HEK293T (cell line): Measurements from ENCODE around the gene MACROH2A1.

Experiments
- CTCF ChIA-PET: fragments of 350-600 bp; formaldehyde crosslinking; extraction: SDS; loops from one replicate; lab custom pipeline; 2021; ENCODE audit warnings: antibody characterized with exemption, inconsistent platforms; lab: Yijun Ruan, JAX
- POLR2A ChIA-PET: fragments of 350-600 bp; formaldehyde crosslinking; extraction: SDS; loops from one replicate; lab custom pipeline; 2020; ENCODE audit warnings: antibody characterized with exemption, inconsistent platforms; lab: Yijun Ruan, JAX
- DNase-seq: peaks from one replicate; pipeline ENCODE4 v3.0.0; 2012; ENCODE audit warnings: mixed read lengths; ENCODE audit errors: extremely low spot score
- ARNT ChIP-seq: fragments of 450-650 bp; IDR thresholded peaks from 2 replicates; pipeline ENCODE4 v1.6.1; 2017; ENCODE audit warnings: mild to moderate bottlenecking
- BHLHE40 ChIP-seq: fragments of 450-650 bp; IDR thresholded peaks from 2 replicates; pipeline ENCODE4 v1.6.1; 2016; ENCODE audit warnings: mild to moderate bottlenecking, moderate library complexity, borderline replicate concordance
- CTBP1 ChIP-seq: fragments of 450-650 bp; IDR thresholded peaks from 2 replicates; pipeline ENCODE4 v1.6.1; 2016; ENCODE audit warnings: borderline replicate concordance
- ELF4 ChIP-seq: fragments of 450-650 bp; IDR thresholded peaks from 2 replicates; pipeline ENCODE4 v1.6.1; 2017; ENCODE audit warnings: antibody characterized with exemption
- FOXA1 ChIP-seq: fragments of 450-650 bp; IDR thresholded peaks from 2 replicates; pipeline ENCODE4 v1.6.1; 2016; ENCODE audit warnings: mild to moderate bottlenecking
- FOXK2 ChIP-seq: fragments of 450-650 bp; IDR thresholded peaks from 2 replicates; pipeline ENCODE4 v1.6.1; 2016; ENCODE audit warnings: mild to moderate bottlenecking
- FOXM1 ChIP-seq: fragments of 450-650 bp; IDR thresholded peaks from 2 replicates; pipeline ENCODE4 v1.6.1; 2017; ENCODE audit warnings: mild to moderate bottlenecking, borderline replicate concordance
- HDGF ChIP-seq: fragments of 450-650 bp; IDR thresholded peaks from 2 replicates; pipeline ENCODE4 v1.6.1; 2017; ENCODE audit warnings: antibody characterized with exemption, borderline replicate concordance
- L3MBTL2 ChIP-seq: fragments of 450-650 bp; conservative IDR thresholded peaks from 2 replicates; pipeline ENCODE4 v1.6.1; 2016; ENCODE audit warnings: mild to moderate bottlenecking
- LEF1 ChIP-seq: fragments of 450-650 bp; IDR thresholded peaks from 2 replicates; pipeline ENCODE4 v1.6.1; 2017; ENCODE audit warnings: mild to moderate bottlenecking, borderline replicate concordance
- NFRKB ChIP-seq: fragments of 450-650 bp; IDR thresholded peaks from 2 replicates; pipeline ENCODE4 v1.6.1; 2016; ENCODE audit warnings: mild to moderate bottlenecking, moderate library complexity
- SP1 ChIP-seq: fragments of 450-650 bp; IDR thresholded peaks from 2 replicates; pipeline ENCODE4 v1.6.1; 2017
- SUZ12 ChIP-seq: fragments of 450-650 bp; IDR thresholded peaks from 2 replicates; pipeline ENCODE4 v1.6.1; 2016; ENCODE audit warnings: mild to moderate bottlenecking
- TARDBP ChIP-seq: fragments of 450-650 bp; IDR thresholded peaks from 2 replicates; pipeline ENCODE4 v1.6.1; 2016
- ZNF384 ChIP-seq: fragments of 450-650 bp; IDR thresholded peaks from 2 replicates; pipeline ENCODE4 v1.6.1; 2016
- TF ChIP-seq, protein P1 (sequence below): fragments of 450-650 bp; IDR thresholded peaks from 2 replicates; pipeline ENCODE4 v1.6.1; 2016

The MACROH2A1 gene

DNA sequence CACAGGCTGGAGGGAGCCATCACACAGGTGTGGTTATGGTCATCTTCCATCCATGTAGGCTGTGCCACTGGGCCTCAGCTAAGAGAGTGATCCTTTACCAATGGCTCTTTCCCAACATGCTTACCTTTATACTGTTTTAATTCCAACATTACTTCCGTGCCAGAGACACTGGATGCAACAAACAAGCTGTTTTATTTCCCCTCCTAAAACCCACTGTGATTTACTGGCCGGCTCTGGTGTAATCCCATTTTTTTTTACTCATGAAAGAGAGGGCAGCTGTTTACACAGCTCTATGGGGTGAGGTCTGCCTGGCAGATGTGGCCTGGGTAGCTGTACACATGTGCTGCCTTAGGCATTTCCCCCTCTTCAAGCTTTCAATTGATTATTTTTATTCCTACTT, 58.5 kb downstream of the MACROH2A1 start:
- CTCF ChIA-PET: interaction anchor here (0.6 kb wide), 1 partner anchor 374 kb away, joined by 3 read pairs; no protein-coding TSS in a partner anchor
- POLR2A ChIA-PET: no interaction called here
- DNase-seq: no peak
- TF ChIP-seq ZNF384 (no peak), FOXK2 (no peak), CTBP1 (no peak), HDGF (no peak), ELF4 (no peak), FOXA1 (no peak)
- TF ChIP-seq, protein P1, sequence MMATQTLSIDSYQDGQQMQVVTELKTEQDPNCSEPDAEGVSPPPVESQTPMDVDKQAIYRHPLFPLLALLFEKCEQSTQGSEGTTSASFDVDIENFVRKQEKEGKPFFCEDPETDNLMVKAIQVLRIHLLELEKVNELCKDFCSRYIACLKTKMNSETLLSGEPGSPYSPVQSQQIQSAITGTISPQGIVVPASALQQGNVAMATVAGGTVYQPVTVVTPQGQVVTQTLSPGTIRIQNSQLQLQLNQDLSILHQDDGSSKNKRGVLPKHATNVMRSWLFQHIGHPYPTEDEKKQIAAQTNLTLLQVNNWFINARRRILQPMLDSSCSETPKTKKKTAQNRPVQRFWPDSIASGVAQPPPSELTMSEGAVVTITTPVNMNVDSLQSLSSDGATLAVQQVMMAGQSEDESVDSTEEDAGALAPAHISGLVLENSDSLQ: no peak

DNA sequence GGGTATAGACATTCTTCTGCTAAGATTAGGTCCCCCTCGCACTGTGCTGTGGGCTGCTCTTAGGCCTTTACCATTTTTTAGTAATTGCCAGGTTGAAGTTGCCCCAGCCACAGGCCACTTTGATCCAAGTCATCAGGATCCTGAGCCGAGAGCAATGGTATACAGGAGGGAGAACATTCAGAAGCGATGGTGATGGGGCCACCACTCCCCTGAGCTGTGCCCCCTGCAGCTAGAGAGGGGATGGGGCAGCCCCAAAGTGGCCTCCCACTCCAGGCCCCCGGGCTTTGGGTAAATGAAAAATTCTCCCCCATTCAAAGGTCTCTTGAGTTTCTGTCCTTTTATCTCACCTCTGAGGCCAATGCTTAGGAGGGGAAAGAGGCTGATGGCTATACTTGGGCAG, 59.4 kb downstream of the MACROH2A1 start:
- TF ChIP-seq NFRKB (no peak), ARNT (no peak), ELF4 (no peak), CTBP1 (no peak), SUZ12 (no peak), HDGF (no peak), LEF1 (no peak), FOXM1 (no peak), L3MBTL2 (no peak), FOXA1 (no peak)
- TF ChIP-seq, protein P1: no peak
- DNase-seq: no peak
- POLR2A ChIA-PET: no interaction called here
- CTCF ChIA-PET: interaction anchor here (0.6 kb wide), 1 partner anchor 486 kb away, joined by 4 read pairs; no protein-coding TSS in a partner anchor

DNA sequence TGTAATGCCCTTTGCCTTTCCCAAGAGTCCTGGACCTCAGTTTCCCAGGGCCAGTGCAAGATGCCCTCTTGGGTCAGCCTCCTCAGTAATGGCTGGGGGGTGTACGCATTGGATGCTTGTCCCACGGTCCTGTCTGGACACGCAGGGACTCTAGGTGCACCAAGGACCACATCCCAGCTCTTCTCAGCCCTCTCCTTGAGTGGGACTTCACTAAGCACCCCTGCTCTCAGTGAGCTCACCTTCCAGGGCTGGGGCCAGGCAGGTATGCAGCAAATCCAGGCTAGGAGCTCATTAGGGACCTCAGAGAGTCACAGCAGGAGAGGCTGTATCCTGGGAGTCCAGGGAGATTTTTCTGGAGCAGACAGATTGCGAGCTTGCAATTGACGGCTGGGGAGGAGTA, 59.8 kb downstream of the MACROH2A1 start:
- POLR2A ChIA-PET: no interaction called here
- no peak for DNase-seq
- TF ChIP-seq, protein P1: no peak
- no peak for TF ChIP-seq NFRKB
- no peak for TF ChIP-seq CTBP1
- no peak for TF ChIP-seq FOXA1
- TF ChIP-seq FOXM1: no peak
- CTCF ChIA-PET: no interaction called here

DNA sequence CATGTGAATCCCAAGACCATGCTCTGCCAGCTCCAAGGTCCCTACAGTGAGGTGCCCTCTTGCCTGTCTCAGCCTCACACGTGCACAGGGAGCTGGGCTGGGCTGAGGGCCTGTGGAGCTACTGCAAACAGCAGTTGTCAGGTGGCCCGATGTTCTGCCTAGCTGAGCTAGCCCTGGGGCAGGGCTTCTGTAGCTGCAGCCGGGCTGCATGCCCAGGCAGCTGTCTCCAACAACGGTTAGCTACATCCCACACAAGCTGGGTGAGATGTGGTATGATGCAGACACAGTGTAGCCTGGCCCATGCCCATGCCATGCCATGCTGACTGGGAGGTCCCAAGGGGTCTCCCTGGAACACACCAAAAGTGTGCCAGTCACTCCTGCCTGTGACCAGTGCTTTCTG, 62.0 kb downstream of the MACROH2A1 start:
- POLR2A ChIA-PET: no interaction called here
- CTCF ChIA-PET: interaction anchor here (0.6 kb wide), 1 partner anchor 23 kb away, joined by 5 read pairs; no protein-coding TSS in a partner anchor
- no peak for DNase-seq
- TF ChIP-seq LEF1 (no peak), SUZ12 (no peak), ZNF384 (no peak), FOXK2 (no peak), FOXM1 (no peak), L3MBTL2 (no peak), SP1 (no peak), TARDBP (no peak), BHLHE40 (no peak), HDGF (no peak), NFRKB (no peak)

DNA sequence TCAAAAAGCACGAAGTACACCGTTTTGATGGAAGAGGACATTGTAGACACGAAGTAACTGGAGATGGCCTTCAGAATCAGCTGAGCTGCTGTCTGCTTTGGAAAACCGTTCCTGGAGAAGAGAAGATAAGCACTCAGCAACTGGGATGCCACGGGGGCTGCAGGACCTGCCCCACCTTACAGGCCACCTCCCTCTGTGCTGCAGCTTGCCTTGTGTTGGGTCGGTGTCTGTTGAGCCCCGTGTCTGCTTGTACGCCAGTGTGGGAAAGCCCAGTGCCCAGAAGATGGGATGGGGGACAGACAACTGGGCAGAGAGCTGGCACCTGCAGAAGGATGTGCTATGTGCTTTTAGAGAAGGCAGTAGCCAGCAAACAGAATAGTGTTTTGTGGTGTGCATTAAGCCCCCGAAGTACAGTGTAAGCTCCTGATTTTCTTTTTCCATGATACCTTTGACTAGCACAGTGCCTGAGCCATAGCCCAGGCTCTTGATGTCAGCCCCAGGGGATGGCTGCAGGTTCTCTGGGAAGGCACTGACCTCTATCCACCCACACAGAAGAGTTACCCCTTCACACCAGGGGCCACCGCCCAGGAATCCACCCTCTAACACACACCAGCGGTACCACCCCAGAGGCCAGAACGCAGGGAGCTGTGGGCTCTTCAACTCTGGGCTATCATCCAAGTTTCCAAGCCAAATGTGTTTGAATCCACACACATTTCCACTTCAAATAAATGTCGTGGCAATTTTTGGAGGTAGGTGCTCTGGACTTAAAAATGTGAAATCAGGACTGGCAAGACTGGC, 63.8 kb downstream of the MACROH2A1 start:
- TF ChIP-seq NFRKB: no peak
- ChIA-PET CTCF (interaction anchor here (0.6 to 0.7 kb wide), 2 partner anchors 147 to 421 kb away, joined by 3 read pairs; no protein-coding TSS in a partner anchor), POLR2A (no interaction called here)
- no peak for DNase-seq

DNA sequence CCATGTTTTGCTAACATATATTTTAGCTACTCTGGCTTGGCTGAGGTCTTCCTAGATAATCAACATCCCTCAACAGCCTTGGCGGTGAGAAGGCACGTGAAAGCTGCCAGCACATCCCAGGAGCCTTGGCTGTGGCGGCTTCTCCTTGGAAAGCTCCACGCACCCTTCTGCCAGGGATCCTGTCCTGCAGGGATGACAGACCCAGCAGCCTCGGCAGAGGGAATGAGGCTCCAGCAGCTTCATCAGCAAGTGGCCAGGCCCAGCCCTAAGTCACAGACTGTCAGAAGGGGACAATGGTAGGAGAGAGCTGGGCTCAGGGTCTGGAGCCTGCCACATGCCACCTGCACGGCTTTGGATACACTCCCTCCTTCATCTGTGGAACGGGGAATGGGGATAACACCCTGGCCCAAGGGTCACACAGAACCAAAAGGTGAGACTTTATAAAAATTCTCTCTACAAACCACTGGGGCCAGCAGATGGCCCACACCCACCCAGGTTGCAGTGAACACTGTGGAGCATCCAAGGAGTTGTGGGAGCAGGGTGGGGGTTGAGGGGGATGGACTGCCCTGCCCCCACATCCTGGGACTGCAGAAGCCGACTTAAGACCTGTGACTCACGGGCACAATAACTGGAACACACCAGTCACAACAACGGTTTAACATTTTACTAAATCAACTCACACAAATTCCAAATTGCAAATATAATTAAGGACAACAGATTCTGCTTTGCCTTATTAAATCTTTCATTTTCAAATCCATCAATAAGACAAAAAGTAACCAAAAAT, 65.1 kb downstream of the MACROH2A1 start:
- ChIA-PET CTCF (interaction anchor here (1.1 to 1.5 kb wide), 2 partner anchors 92 to 123 kb away, joined by 4 to 5 read pairs; no protein-coding TSS in a partner anchor), POLR2A (no interaction called here)
- no peak for TF ChIP-seq ELF4
- TF ChIP-seq, protein P1: no peak
- no peak for TF ChIP-seq BHLHE40
- TF ChIP-seq NFRKB: no peak
- no peak for TF ChIP-seq L3MBTL2
- no peak for TF ChIP-seq HDGF
- no peak for TF ChIP-seq TARDBP
- TF ChIP-seq FOXA1: no peak
- no peak for TF ChIP-seq SUZ12
- TF ChIP-seq ZNF384: no peak
- no peak for TF ChIP-seq CTBP1
- no peak for TF ChIP-seq LEF1
- no peak for DNase-seq
